CD4-positive, alpha-beta T cell (primary cell): ENCODE results near the gene SCARB1. TPM values are rescaled to one million over a fixed set of nuclear protein-coding genes. Genes with fewer than 3 reads are reported as not detected.

Experiments used
- ATAC-seq: fragments of 200-7000 bp; cut with Tn5 transposase; one replicate; pipeline ENCODE4 v1.10.0; 2022; ENCODE audit warnings: mild to moderate bottlenecking; ENCODE audit not compliant: poor library complexity
- CTCF ChIA-PET: fragments of 350-600 bp; sonication (Branson Sonifier 250); formaldehyde crosslinking; loops from one replicate; lab custom pipeline; 2021; ENCODE audit warnings: antibody characterized with exemption, inconsistent platforms; lab: Charles Lee
- POLR2A ChIA-PET: fragments of 350-600 bp; sonication (Branson Sonifier 250); formaldehyde crosslinking; loops from one replicate; lab custom pipeline; 2021; ENCODE audit warnings: antibody characterized with exemption, inconsistent platforms; lab: Charles Lee
- DNase-seq, 14 experiments: peaks; one replicate each; pipeline ENCODE4 v3.0.0-alpha.2; 2013 to 2020; ENCODE audit warnings: mixed read lengths in 2 of 14
- H3K27ac ChIP-seq, 2 donors: one replicate each; pipeline versions ENCODE4 v1.5.1 to v1.7.0; 2013; ENCODE audit warnings: low read length in 2 of 2, low read depth in 1 of 2, mild to moderate bottlenecking in 1 of 2
- H3K27me3 ChIP-seq, 2 experiments: 1 replicate in 1 of 2; 2 replicates in 1 of 2; pipeline versions ENCODE4 v1.6.1 to v1.7.0; 2013; ENCODE audit warnings: low read length in 2 of 2, control low read depth in 1 of 2, mild to moderate bottlenecking in 1 of 2, moderate library complexity in 1 of 2; ENCODE audit not compliant: insufficient read depth in 2 of 2, control insufficient read depth in 1 of 2
- H3K36me3 ChIP-seq: one replicate; pipeline ENCODE4 v1.6.1; 2013; ENCODE audit warnings: low read length, control low read depth; ENCODE audit not compliant: insufficient read depth
- H3K4me1 ChIP-seq: one replicate; pipeline ENCODE4 v1.6.1; 2013; ENCODE audit warnings: low read length, control low read depth; ENCODE audit not compliant: insufficient read depth
- H3K4me3 ChIP-seq: one replicate; pipeline ENCODE4 v1.5.1; 2013; ENCODE audit warnings: mild to moderate bottlenecking, low read length, moderate library complexity
- H3K9me3 ChIP-seq, 2 experiments: 1 replicate in 1 of 2; 2 replicates in 1 of 2; pipeline versions ENCODE4 v1.6.1 to v1.7.0; 2013; ENCODE audit warnings: low read length in 2 of 2, mild to moderate bottlenecking in 2 of 2, control low read depth in 1 of 2, moderate library complexity in 1 of 2; ENCODE audit not compliant: control insufficient read depth in 1 of 2, insufficient read depth in 1 of 2
- H3K27ac Mint-ChIP-seq: one replicate; pipeline ENCODE4 v1.8.0; 2020; ENCODE audit warnings: mixed read lengths
- H3K27me3 Mint-ChIP-seq: one replicate; pipeline ENCODE4 v1.8.0; 2021; ENCODE audit warnings: mixed read lengths
- H3K36me3 Mint-ChIP-seq: one replicate; pipeline ENCODE4 v1.8.0; 2021; ENCODE audit warnings: low read depth, mixed read lengths
- H3K4me1 Mint-ChIP-seq: one replicate; pipeline ENCODE4 v1.8.0; 2021; ENCODE audit warnings: low read depth, mixed read lengths
- H3K4me3 Mint-ChIP-seq: one replicate; pipeline ENCODE4 v1.8.0; 2020; ENCODE audit warnings: mild to moderate bottlenecking, mixed read lengths
- H3K9me3 Mint-ChIP-seq: one replicate; pipeline ENCODE4 v1.8.0; 2020; ENCODE audit warnings: mixed read lengths
- intact Hi-C, 2 experiments: fragments of 100-400 bp; cut with DNase I in 1 of 2; cut with micrococcal nuclease in 1 of 2; formaldehyde crosslinking; loops; one replicate each; pipeline versions ENCODE4 v1.15.1 to v1.9.0; 2023 to 2025; cut with DNase I, micrococcal nuclease
- total RNA-seq, 174 experiments: library from RNA in 2 of 174; stranded (reverse) in 2 of 174; gene quantifications; one replicate each; pipeline ENCODE4 v1.2.3 and lab custom pipeline; 2021 to 2026
- TF ChIP-seq, protein P1 (sequence below): fragments of 200-600 bp; IDR thresholded peaks from one replicate; pipeline ENCODE4 v1.8.0; 2022; ENCODE audit warnings: antibody characterized with exemption, mild to moderate bottlenecking

Gene SCARB1
- total RNA-seq, 2 experiments from 2014 or later: 2.3 to 3.7 TPM

DNA sequence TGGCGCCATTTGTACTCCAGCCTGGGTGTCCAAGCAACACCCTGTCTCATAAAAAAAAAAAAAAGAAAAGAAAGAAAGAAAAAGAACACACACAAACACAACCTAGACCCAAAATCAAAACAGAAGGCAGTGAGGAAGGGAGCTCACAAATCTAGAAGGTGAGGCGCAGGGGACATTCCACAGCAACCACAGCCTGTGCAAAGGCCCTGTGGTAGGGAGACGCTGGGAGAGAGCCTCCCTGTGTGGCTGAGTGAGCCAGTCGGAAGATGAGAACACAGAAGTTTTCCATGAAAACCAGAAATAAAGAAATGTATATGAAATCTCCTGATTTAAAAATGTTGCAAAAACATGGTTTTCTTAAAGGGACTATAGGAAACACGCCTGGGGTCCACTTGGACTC lies 44.6 kb downstream of the SCARB1 start:
- ATAC-seq: no peak
- no peaks in the 10 kb centered on the region for H3K4me1 ChIP-seq

DNA sequence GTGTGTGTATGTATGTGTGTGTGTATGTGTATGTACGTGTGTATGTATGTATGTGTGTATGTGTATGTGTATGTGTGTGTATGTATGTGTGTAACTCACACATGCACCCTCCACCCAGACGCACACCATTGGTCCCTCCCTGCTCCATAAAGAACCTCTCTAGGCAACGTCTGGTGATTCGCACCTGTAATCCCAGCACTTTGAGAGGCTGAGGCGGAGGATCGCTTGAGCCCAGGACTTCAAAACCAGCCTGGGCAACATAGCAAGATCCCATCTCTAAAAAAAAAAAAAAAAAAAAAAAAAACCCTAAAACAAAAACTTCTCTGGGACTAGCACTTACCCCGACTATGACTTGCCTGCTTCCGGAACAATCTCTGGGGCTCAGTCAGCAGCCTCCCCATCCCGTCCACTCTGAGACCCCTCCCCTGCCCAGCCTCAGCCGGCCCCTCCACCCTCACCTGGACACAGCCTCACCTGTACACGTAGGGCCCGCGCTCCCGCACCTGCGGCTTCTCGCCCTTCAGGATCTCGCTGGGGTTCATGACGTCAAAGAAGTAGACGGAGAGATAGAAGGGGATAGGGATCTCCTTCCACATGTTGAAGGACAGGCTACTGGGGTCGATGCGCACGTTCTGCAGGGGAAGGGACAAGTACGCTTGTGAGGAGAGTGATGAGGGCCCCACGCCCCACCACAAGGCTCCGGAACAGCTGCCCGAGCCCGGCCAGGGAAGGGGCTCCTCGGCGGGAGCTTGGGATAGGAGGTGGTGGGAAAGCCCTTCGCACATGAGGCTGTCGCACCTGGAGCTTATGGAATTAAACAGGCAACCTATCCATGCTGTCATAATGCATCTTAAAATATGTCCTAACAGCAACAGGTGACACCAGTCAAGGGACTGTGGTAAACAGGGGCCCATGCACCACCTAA lies 46.3 kb downstream of the SCARB1 start:
- Mint-ChIP-seq H3K4me1 (no peaks in the 10 kb centered on the region), H3K36me3 (no peaks in the 10 kb centered on the region), H3K4me3 (no peak overlapping the region), H3K27ac (no peak overlapping the region), H3K27me3 (no peaks in the 10 kb centered on the region), H3K9me3 (no peaks in the 10 kb centered on the region)
- H3K27ac ChIP-seq: no peak overlapping the region
- ATAC-seq: no peak
- TF ChIP-seq, protein P1, sequence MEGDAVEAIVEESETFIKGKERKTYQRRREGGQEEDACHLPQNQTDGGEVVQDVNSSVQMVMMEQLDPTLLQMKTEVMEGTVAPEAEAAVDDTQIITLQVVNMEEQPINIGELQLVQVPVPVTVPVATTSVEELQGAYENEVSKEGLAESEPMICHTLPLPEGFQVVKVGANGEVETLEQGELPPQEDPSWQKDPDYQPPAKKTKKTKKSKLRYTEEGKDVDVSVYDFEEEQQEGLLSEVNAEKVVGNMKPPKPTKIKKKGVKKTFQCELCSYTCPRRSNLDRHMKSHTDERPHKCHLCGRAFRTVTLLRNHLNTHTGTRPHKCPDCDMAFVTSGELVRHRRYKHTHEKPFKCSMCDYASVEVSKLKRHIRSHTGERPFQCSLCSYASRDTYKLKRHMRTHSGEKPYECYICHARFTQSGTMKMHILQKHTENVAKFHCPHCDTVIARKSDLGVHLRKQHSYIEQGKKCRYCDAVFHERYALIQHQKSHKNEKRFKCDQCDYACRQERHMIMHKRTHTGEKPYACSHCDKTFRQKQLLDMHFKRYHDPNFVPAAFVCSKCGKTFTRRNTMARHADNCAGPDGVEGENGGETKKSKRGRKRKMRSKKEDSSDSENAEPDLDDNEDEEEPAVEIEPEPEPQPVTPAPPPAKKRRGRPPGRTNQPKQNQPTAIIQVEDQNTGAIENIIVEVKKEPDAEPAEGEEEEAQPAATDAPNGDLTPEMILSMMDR: no peak
- H3K27me3 ChIP-seq: no peaks in the 10 kb centered on the region
- H3K36me3 ChIP-seq: no peaks in the 10 kb centered on the region
- ChIA-PET CTCF (no interaction called here), POLR2A (no interaction called here)
- H3K4me1 ChIP-seq: no peaks in the 10 kb centered on the region
- H3K4me3 ChIP-seq: no peak overlapping the region
- H3K9me3 ChIP-seq: peaks cover 0 to 4% of the 10 kb centered on the region in 2 experiments
- intact Hi-C loops: no loop called here
- no peak for DNase-seq

More for the DNA sequence above, 44.6 kb downstream of the SCARB1 start:
- H3K9me3 ChIP-seq: no peaks in the 10 kb centered on the region
- Mint-ChIP-seq H3K9me3 (no peaks in the 10 kb centered on the region), H3K36me3 (no peaks in the 10 kb centered on the region), H3K27ac (no peak overlapping the region), H3K4me3 (no peak overlapping the region), H3K27me3 (no peaks in the 10 kb centered on the region), H3K4me1 (no peaks in the 10 kb centered on the region)
- intact Hi-C loops: no loop called here
- no peak for DNase-seq
- no peaks in the 10 kb centered on the region for H3K36me3 ChIP-seq
- H3K27ac ChIP-seq: no peak overlapping the region
- no peaks in the 10 kb centered on the region for H3K27me3 ChIP-seq
- ChIA-PET CTCF (no interaction called here), POLR2A (no interaction called here)
- H3K4me3 ChIP-seq: no peak overlapping the region
- TF ChIP-seq, protein P1: no peak

DNA sequence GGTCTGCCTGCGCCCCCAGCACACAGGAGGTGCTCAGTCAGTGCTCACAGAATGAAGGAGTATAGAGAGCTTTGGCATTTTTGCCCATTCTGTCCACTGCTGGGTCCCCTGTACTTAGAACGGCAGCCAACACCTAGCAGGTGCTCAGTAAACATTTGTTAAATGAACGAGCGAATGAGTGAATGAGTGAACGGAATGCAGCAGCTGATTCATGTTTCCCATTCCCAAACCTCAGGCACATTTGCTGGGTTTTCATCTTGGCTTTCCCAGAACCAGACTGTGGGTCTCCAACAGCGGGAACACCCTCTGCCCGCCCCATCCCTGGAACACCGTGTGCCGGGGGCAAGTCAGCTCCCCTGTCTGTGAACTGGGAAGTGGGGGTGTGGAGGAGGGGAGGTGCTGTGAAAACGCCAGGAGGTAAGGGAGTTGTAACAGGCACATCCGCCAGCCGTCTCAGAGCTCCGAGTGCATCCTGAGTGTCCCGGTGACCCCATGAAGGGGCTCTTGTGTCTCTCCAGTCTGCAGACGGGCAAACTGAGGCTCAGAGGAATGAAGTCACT lies 47.3 kb downstream of the SCARB1 start:
- H3K9me3 Mint-ChIP-seq: no peaks in the 10 kb centered on the region
- no peak overlapping the region for H3K27ac ChIP-seq
- no peaks in the 10 kb centered on the region for H3K36me3 ChIP-seq
- no peak overlapping the region for H3K4me3 ChIP-seq
- H3K27me3 ChIP-seq: no peaks in the 10 kb centered on the region
- ChIA-PET POLR2A (no interaction called here), CTCF (no interaction called here)
- no peak for ATAC-seq
- no peaks in the 10 kb centered on the region for H3K4me1 Mint-ChIP-seq
- H3K36me3 Mint-ChIP-seq: no peaks in the 10 kb centered on the region
- intact Hi-C loops: no loop called here
- DNase-seq: no peak
- no peak overlapping the region for H3K4me3 Mint-ChIP-seq
- H3K9me3 ChIP-seq: peaks cover 0 to 7% of the 10 kb centered on the region in 2 experiments
- H3K27ac Mint-ChIP-seq: no peak overlapping the region
- no peaks in the 10 kb centered on the region for H3K4me1 ChIP-seq
- TF ChIP-seq, protein P1: no peak
- no peaks in the 10 kb centered on the region for H3K27me3 Mint-ChIP-seq
